ENCODE data around the gene MYH4. TPM values are rescaled to one million over a fixed set of nuclear protein-coding genes. Genes with fewer than 3 reads are reported as not detected.

Gene MYH4
- total RNA-seq, 1 experiment from 2014 or later = not detected

DNA sequence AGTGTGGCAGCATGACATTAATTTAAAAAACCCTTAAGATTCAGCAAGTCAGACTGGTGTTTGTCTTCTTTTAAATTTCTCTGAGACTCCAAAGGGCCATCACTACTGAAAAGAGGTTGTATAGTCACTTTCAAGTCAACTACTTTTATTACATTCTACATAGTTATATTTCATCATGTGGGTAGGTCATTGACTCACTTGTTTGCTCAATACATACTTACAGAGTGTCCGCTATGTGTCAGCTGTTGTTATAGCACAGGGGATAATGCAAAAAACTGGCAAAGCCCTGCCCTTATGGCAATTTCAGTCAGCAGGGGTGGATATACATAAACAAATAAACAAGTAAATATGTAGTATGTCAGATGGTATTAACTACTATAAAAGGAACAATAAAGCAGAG, 2.5 kb upstream of the MYH4 start:
- Histone ChIP-seq H3K36me3 (ENCODE audit: control insufficient read depth in 1 of 2, insufficient read depth in 2 of 2, low read length in 2 of 2) (no peaks in the 10 kb centered on the region), H3K4me3 (replicated peaks in 1 of 2; ENCODE audit: low read depth in 1 of 2, low read length in 2 of 2) (no peak overlapping the region), H3K9me3 (ENCODE audit: control insufficient read depth in 1 of 2, insufficient read depth in 1 of 2, low read depth in 1 of 2, low read length in 2 of 2) (no peaks in the 10 kb centered on the region), H3K4me1 (ENCODE audit: control insufficient read depth in 1 of 2, insufficient read depth in 2 of 2, low read length in 2 of 2) (no peaks in the 10 kb centered on the region), H2AFZ (ENCODE audit: low read depth, low read length, poor library complexity, severe bottlenecking) (no peak overlapping the region), H3K9me2 (ENCODE audit: insufficient read depth) (no peaks in the 10 kb centered on the region), H3K27ac (ENCODE audit: low read depth, low read length) (no peak overlapping the region), H3K4me2 (ENCODE audit: low read length) (no peak overlapping the region), H3K9ac (ENCODE audit: low read length) (no peak overlapping the region), H4K20me1 (ENCODE audit: insufficient read depth) (no peaks in the 10 kb centered on the region), H3K79me2 (ENCODE audit: insufficient read depth, low read length) (no peaks in the 10 kb centered on the region), H3K27me3 (ENCODE audit: insufficient read depth, low read length) (peaks cover 38% of the 10 kb centered on the region)
- no peak for ATAC-seq
- intact Hi-C loops (cut with micrococcal nuclease) = no loop called here
- ChIA-PET CTCF (no interaction called here), POLR2A (no interaction called here), RAD21 (ENCODE audit: low non-redundant PET in 1 of 2, low total read pairs in 2 of 2, uncharacterized antibody in 2 of 2, unreplicated experiment in 2 of 2) (no interaction called here)
- BruUV-seq (replicated peaks) = no TSS peak
- no peak for DNase-seq (ENCODE audit: low read depth, low spot score)
- TF ChIP-seq CEBPB (IDR thresholded peaks at IDR 0.05; ENCODE audit: low read depth) (0 out of 2 replicates have a peak, but pooled peaks have one; percentile 21), FOSL1 (IDR thresholded peaks at IDR 0.05; ENCODE audit: low read depth) (no peak), SIN3A (IDR thresholded peaks at IDR 0.05; ENCODE audit: low read depth) (no peak), EGR1 (IDR thresholded peaks at IDR 0.05; ENCODE audit: low read depth) (no peak), ZNF274 (IDR thresholded peaks at IDR 0.05; ENCODE audit: low read depth, low read length) (no peak)

DNA sequence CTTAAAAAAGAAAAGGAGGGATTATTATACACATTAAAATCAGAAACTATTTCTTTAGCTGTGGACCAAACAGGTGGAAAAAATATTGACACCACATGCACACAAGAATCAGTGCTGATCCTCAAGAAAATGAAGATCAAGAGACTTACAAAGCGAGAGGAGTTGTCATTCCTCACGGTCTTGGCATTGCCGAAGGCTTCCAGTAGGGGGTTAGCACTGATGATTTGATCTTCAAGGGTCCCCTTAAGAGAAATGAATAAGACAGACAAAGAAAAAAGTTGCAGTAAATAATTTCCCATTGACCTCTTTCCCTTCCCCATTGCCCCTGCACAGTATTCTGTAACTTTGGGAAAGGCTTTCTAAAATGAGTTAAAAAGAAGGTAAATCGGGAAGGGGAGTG, 6.0 kb downstream of the MYH4 start:
- Histone ChIP-seq H3K4me3 (replicated peaks in 1 of 2; ENCODE audit: low read depth in 1 of 2, low read length in 2 of 2) (no peak overlapping the region), H3K27me3 (ENCODE audit: insufficient read depth, low read length) (peaks cover 27% of the 10 kb centered on the region), H3K9me3 (ENCODE audit: control insufficient read depth in 1 of 2, insufficient read depth in 1 of 2, low read depth in 1 of 2, low read length in 2 of 2) (no peaks in the 10 kb centered on the region), H3K9ac (ENCODE audit: low read length) (no peak overlapping the region), H4K20me1 (ENCODE audit: insufficient read depth) (no peaks in the 10 kb centered on the region), H3K27ac (ENCODE audit: low read depth, low read length) (no peak overlapping the region), H3K9me2 (ENCODE audit: insufficient read depth) (no peaks in the 10 kb centered on the region), H3K79me2 (ENCODE audit: insufficient read depth, low read length) (no peaks in the 10 kb centered on the region), H3K4me1 (ENCODE audit: control insufficient read depth in 1 of 2, insufficient read depth in 2 of 2, low read length in 2 of 2) (no peaks in the 10 kb centered on the region), H2AFZ (ENCODE audit: low read depth, low read length, poor library complexity, severe bottlenecking) (no peak overlapping the region), H3K4me2 (ENCODE audit: low read length) (no peak overlapping the region), H3K36me3 (ENCODE audit: control insufficient read depth in 1 of 2, insufficient read depth in 2 of 2, low read length in 2 of 2) (no peaks in the 10 kb centered on the region)
- intact Hi-C loops (cut with micrococcal nuclease) = no loop called here
- ATAC-seq (peak; percentile 59; the same call in 1 of the 2 replicates), DNase-seq (ENCODE audit: low read depth, low spot score) (no peak)
- no peak for TF ChIP-seq POLR2AphosphoS5 (IDR thresholded peaks at IDR 0.05; ENCODE audit: low read depth, low read length)
- TF ChIP-seq, protein P1, sequence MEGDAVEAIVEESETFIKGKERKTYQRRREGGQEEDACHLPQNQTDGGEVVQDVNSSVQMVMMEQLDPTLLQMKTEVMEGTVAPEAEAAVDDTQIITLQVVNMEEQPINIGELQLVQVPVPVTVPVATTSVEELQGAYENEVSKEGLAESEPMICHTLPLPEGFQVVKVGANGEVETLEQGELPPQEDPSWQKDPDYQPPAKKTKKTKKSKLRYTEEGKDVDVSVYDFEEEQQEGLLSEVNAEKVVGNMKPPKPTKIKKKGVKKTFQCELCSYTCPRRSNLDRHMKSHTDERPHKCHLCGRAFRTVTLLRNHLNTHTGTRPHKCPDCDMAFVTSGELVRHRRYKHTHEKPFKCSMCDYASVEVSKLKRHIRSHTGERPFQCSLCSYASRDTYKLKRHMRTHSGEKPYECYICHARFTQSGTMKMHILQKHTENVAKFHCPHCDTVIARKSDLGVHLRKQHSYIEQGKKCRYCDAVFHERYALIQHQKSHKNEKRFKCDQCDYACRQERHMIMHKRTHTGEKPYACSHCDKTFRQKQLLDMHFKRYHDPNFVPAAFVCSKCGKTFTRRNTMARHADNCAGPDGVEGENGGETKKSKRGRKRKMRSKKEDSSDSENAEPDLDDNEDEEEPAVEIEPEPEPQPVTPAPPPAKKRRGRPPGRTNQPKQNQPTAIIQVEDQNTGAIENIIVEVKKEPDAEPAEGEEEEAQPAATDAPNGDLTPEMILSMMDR (IDR thresholded peaks at IDR 0.05 in 2 of 3, conservative IDR thresholded peaks at IDR 0.05 in 1 of 3; ENCODE audit: borderline replicate concordance in 1 of 3, insufficient read depth in 1 of 3, low read depth in 2 of 3, low read length in 2 of 3) = peak in 2 of 3 experiments; percentile 33 to 48; a peak in 3 of 6 replicates
- ChIA-PET RAD21 (ENCODE audit: low non-redundant PET in 1 of 2, low total read pairs in 2 of 2, uncharacterized antibody in 2 of 2, unreplicated experiment in 2 of 2) (no interaction called here), POLR2A (no interaction called here), CTCF (no interaction called here)
- BruUV-seq (replicated peaks) = no TSS peak
